ENCODE results near the gene RYR2. TPM values are rescaled to one million over a fixed set of nuclear protein-coding genes. Genes with fewer than 3 reads are reported as not detected.

RYR2 gene
- total RNA-seq, 1 experiment from 2014 or later, result 3.4 TPM

DNA sequence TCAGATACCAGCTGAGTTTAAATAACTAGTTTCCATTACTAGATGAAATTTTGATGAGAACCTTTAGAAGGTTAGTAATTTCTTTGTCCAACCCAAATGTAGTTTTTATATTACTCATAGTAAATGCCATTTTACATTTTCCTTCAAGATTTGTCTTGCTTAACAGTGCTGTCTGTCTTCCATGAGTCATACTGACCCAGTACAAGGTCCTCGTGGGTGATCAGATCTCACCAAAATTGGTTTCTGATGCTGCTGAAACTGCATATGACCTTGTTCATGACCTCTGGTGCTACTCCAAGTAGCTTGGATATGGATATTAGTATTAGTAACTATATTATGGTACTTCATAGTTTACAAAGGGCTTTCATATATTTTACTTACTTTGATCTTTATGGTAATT, 207.1 kb downstream of the RYR2 start:
- no peak overlapping the region for H3K9ac ChIP-seq (ENCODE audit: extremely low read depth, insufficient read length, low read length)
- no peak overlapping the region for H2BK15ac ChIP-seq (ENCODE audit: low read depth, low read length)
- H2BK120ac ChIP-seq (ENCODE audit: low read depth, low read length, poor library complexity, severe bottlenecking), result no peak overlapping the region
- H3K4ac ChIP-seq (ENCODE audit: low read depth, low read length), result no peak overlapping the region
- Mint-ChIP-seq H3K27me3 (ENCODE audit: low read depth) (no peaks in the 10 kb centered on the region), H3K4me3 (no peak overlapping the region), H3K27ac (no peak overlapping the region), H3K9me3 (peaks cover 0 to 4% of the 10 kb centered on the region in 2 experiments; a peak in 1 of 5 replicates), H3K4me1 (peaks cover 10 to 13% of the 10 kb centered on the region in 2 experiments), H3K36me3 (ENCODE audit: insufficient read depth in 1 of 3, low read depth in 3 of 3) (peaks cover 0 to 6% (median 2%) of the 10 kb centered on the region in 3 experiments; a peak in 3 of 7 replicates)
- H3K56ac ChIP-seq (ENCODE audit: insufficient read length, low read depth, low read length), result no peak overlapping the region
- no peak overlapping the region for H3T11ph ChIP-seq (ENCODE audit: low read length)
- no peak overlapping the region for H3K23ac ChIP-seq (ENCODE audit: insufficient read length, low read depth, low read length)
- no peak overlapping the region for H3K18ac ChIP-seq (ENCODE audit: insufficient read length, low read depth, low read length)
- no peaks in the 10 kb centered on the region for H3K79me1 ChIP-seq (ENCODE audit: insufficient read depth, low read depth, low read length, poor library complexity, severe bottlenecking)
- H3K4me2 ChIP-seq (ENCODE audit: insufficient read depth, insufficient read length, low read length), result no peak overlapping the region
- H2BK12ac ChIP-seq (ENCODE audit: insufficient read length, low read depth, low read length), result no peak overlapping the region
- no peaks in the 10 kb centered on the region for H3K79me2 ChIP-seq (ENCODE audit: insufficient read depth, low read length)
- H3K4me1 ChIP-seq (ENCODE audit: insufficient read depth, low read length), result no peaks in the 10 kb centered on the region
- no peaks in the 10 kb centered on the region for H4K20me1 ChIP-seq (ENCODE audit: control insufficient read depth, insufficient read depth, insufficient read length)
- H4K91ac ChIP-seq (ENCODE audit: insufficient read length, low read depth, low read length), result no peak overlapping the region
- no peaks in the 10 kb centered on the region for H3K9me3 ChIP-seq (ENCODE audit: control insufficient read depth, low read depth, low read length)
- no peak overlapping the region for H3K27ac ChIP-seq (ENCODE audit: insufficient read length, low read depth, low read length)
- no peak overlapping the region for H2BK20ac ChIP-seq (ENCODE audit: low read depth, low read length, poor library complexity, severe bottlenecking)
- WGBS (ENCODE audit: extremely low coverage, insufficient read length, low lambda C conversion rate), result no CpG with 5 or more reads among the region's 1 CpG
- no peak for DNase-seq
- no peak overlapping the region for H4K8ac ChIP-seq (replicated peaks; ENCODE audit: insufficient read length, low read depth, low read length)
- no peaks in the 10 kb centered on the region for H3K23me2 ChIP-seq (ENCODE audit: insufficient read length, low read depth, low read length, poor library complexity, severe bottlenecking)
- TF ChIP-seq CTCF (conservative IDR thresholded peaks at IDR 0.05), result no peak
- H2AK5ac ChIP-seq (ENCODE audit: insufficient read length, low read length), result no peak overlapping the region
- H2AFZ ChIP-seq (ENCODE audit: low read length), result no peak overlapping the region
- H4K5ac ChIP-seq (ENCODE audit: insufficient read length, low read depth, low read length), result no peak overlapping the region
- no peaks in the 10 kb centered on the region for H3K27me3 ChIP-seq (ENCODE audit: insufficient read depth, low read length)
- H2BK5ac ChIP-seq (ENCODE audit: insufficient read length, low read length), result no peak overlapping the region
- no peak overlapping the region for H3K14ac ChIP-seq (ENCODE audit: insufficient read depth, low read length)
